Measurements from ENCODE around the gene FUT8. TPM values are rescaled to one million over a fixed set of nuclear protein-coding genes. Genes with fewer than 3 reads are reported as not detected.
A peak's percentile ranks its signal among the peaks of the same experiment; 100 is the strongest.

Gene FUT8
- total and polyA plus RNA-seq, 2 experiments from 2014 or later = 26.6 to 67.5 TPM

- Histone ChIP-seq H3K27ac (peak overlapping the region; percentile 95), H3K9me2 (replicated peaks; ENCODE audit: insufficient read depth) (no peaks in the 10 kb centered on the region), H3K27me3 (no peaks in the 10 kb centered on the region), H3K9me3 (ENCODE audit: low read depth) (no peaks in the 10 kb centered on the region), H3K79me2 (peaks cover 45% of the 10 kb centered on the region), H3K4me3 (peak overlapping the region; percentile 62), H3K4me1 (ENCODE audit: insufficient read depth) (no peaks in the 10 kb centered on the region), H3K4me2 (peak overlapping the region; percentile 79), H2AFZ (peak overlapping the region; percentile 67), H4K20me1 (ENCODE audit: insufficient read depth, poor library complexity, severe bottlenecking) (no peaks in the 10 kb centered on the region), H3K36me3 (replicated peaks; ENCODE audit: insufficient read depth, low read depth) (no peaks in the 10 kb centered on the region)
- TF ChIP-seq CTCF (IDR thresholded peaks at IDR 0.05; ENCODE audit: poor library complexity) (peak; percentile 23), EZH2 (IDR thresholded peaks at IDR 0.05; ENCODE audit: borderline replicate concordance) (no peak)
- DNase-seq (ENCODE audit: low spot score) = peak; percentile 89
- WGBS (ENCODE audit: low lambda C conversion rate, missing lambda C conversion rate) = under 1% methylated on average over 72 of the region's 87 CpGs
These were observed 567 bp downstream of the FUT8 start for GRCh38 chr14:65412856-65413738.

GRCh38 chr14:65413739-65414045, 1.2 kb downstream of the FUT8 start:
- peak overlapping the region; percentile 62 for H3K4me3 ChIP-seq
- H3K36me3 ChIP-seq (replicated peaks; ENCODE audit: insufficient read depth, low read depth) = no peaks in the 10 kb centered on the region
- no peaks in the 10 kb centered on the region for H3K9me2 ChIP-seq (replicated peaks; ENCODE audit: insufficient read depth)
- H3K79me2 ChIP-seq = peaks cover 51% of the 10 kb centered on the region
- peak overlapping the region; percentile 95 for H3K27ac ChIP-seq
- DNase-seq (ENCODE audit: low spot score) = no peak
- peak overlapping the region; percentile 67 for H2AFZ ChIP-seq
- peak overlapping the region; percentile 79 for H3K4me2 ChIP-seq
- WGBS (ENCODE audit: low lambda C conversion rate, missing lambda C conversion rate) = 12% methylated on average over 6 of the region's 6 CpGs
- no peak for TF ChIP-seq EZH2phosphoT487 (IDR thresholded peaks at IDR 0.05; ENCODE audit: low read depth, severe bottlenecking, unreplicated experiment)
- no peak for TF ChIP-seq EZH2 (IDR thresholded peaks at IDR 0.05; ENCODE audit: borderline replicate concordance)
- no peak for TF ChIP-seq CTCF (IDR thresholded peaks at IDR 0.05; ENCODE audit: poor library complexity)
- no peaks in the 10 kb centered on the region for H3K4me1 ChIP-seq (ENCODE audit: insufficient read depth)
- H3K27me3 ChIP-seq = no peaks in the 10 kb centered on the region
- H4K20me1 ChIP-seq (ENCODE audit: insufficient read depth, poor library complexity, severe bottlenecking) = no peaks in the 10 kb centered on the region
- no peaks in the 10 kb centered on the region for H3K9me3 ChIP-seq (ENCODE audit: low read depth)

DNA sequence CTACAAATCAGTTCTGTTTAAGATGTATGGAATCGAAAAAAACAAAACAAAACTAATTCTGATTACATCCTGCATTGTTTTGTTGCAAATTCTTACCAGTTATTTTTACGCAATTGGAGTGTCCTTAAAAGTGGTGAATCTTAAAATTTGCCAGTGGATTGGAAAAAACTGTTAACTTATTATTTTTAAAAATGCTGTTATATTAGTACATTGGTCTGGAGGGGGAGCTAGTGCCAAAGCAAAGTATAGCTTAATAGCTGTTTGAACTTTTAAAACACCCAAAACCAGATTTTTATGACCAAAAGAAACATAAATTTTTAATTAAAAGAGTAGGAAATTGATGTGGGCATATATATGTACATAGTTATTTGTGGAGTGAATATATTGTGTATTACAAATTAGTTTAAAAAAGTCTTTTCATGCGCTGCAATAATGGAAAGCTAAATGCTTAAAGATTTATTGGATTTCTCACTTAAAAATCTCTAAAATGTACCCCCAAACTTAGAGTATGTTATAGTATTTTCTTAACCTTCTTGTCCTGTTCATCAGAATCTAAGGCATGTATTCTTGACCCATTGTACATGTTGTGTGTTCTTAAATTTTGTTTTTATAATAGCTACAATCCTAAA, 2.5 kb downstream of the FUT8 start:
- 73% methylated on average over 3 of the region's 3 CpGs for WGBS (ENCODE audit: low lambda C conversion rate, missing lambda C conversion rate)
- H3K79me2 ChIP-seq = peaks cover 65% of the 10 kb centered on the region
- peak overlapping the region; percentile 79 for H3K4me2 ChIP-seq
- no peak overlapping the region for H3K27ac ChIP-seq
- H2AFZ ChIP-seq = no peak overlapping the region
- H4K20me1 ChIP-seq (ENCODE audit: insufficient read depth, poor library complexity, severe bottlenecking) = no peaks in the 10 kb centered on the region
- H3K4me3 ChIP-seq = no peak overlapping the region
- no peaks in the 10 kb centered on the region for H3K9me3 ChIP-seq (ENCODE audit: low read depth)
- DNase-seq (ENCODE audit: low spot score) = peak; percentile 59
- no peaks in the 10 kb centered on the region for H3K27me3 ChIP-seq
- H3K36me3 ChIP-seq (replicated peaks; ENCODE audit: insufficient read depth, low read depth) = no peaks in the 10 kb centered on the region
- TF ChIP-seq CTCF (IDR thresholded peaks at IDR 0.05; ENCODE audit: poor library complexity) (peak; percentile 79), EZH2phosphoT487 (IDR thresholded peaks at IDR 0.05; ENCODE audit: low read depth, severe bottlenecking, unreplicated experiment) (no peak), EZH2 (IDR thresholded peaks at IDR 0.05; ENCODE audit: borderline replicate concordance) (no peak)
- H3K9me2 ChIP-seq (replicated peaks; ENCODE audit: insufficient read depth) = no peaks in the 10 kb centered on the region
- no peaks in the 10 kb centered on the region for H3K4me1 ChIP-seq (ENCODE audit: insufficient read depth)

All from hepatocyte (in vitro differentiated cells).